Body of pancreas (tissue), 4 donors: ENCODE measurements around the gene DDX1. TPM values are rescaled to one million over a fixed set of nuclear protein-coding genes. Genes with fewer than 3 reads are reported as not detected.
A peak's percentile ranks its signal among the peaks of the same experiment; 100 is the strongest.

Source experiments
- ATAC-seq: fragments of 150-250 bp; one replicate; pipeline ENCODE4 v1.9.1; 2016
- DNase-seq, 4 donors: peaks; one replicate each; pipeline ENCODE4 v3.0.0-alpha.2; 2019
- H3K27ac ChIP-seq, 4 donors: fragments of 200-600 bp; sonication (generic); 1 replicate in 3 of 4; 2 replicates in 1 of 4; pipeline versions ENCODE4 v1.5.1 to v1.6.1; 2016 to 2019; ENCODE audit warnings: mild to moderate bottlenecking in 1 of 4, mixed read lengths in 1 of 4, moderate library complexity in 1 of 4
- H3K27me3 ChIP-seq, 2 donors: fragments of 200-600 bp; sonication (generic); one replicate each; pipeline ENCODE4 v1.6.0; 2016; ENCODE audit warnings: mild to moderate bottlenecking in 1 of 2
- H3K36me3 ChIP-seq, 2 donors: fragments of 200-600 bp; sonication (generic); replicated peaks in 1 of 2; 2 replicates each; pipeline ENCODE4 v1.5.1; 2016; ENCODE audit warnings: low read depth in 2 of 2; ENCODE audit not compliant: insufficient read depth in 1 of 2
- H3K4me1 ChIP-seq: fragments of 200-600 bp; sonication (generic); one replicate; pipeline ENCODE4 v1.6.0; 2016
- H3K4me3 ChIP-seq, 2 donors: fragments of 200-600 bp; sonication (generic); 1 replicate in 1 of 2; 2 replicates in 1 of 2; pipeline ENCODE4 v1.5.1; 2016 to 2019
- H3K9me3 ChIP-seq, 3 donors: fragments of 200-600 bp; sonication (generic); 1 replicate in 2 of 3; 2 replicates in 1 of 3; pipeline ENCODE4 v1.5.1; 2016
- CTCF ChIP-seq, 7 experiments: fragments of 450-650 bp in 4 of 7; fragments of 200-600 bp in 3 of 7; sonication (generic) in 3 of 7; IDR thresholded peaks; one replicate each; pipeline ENCODE4 v1.5.1; 2016 to 2019; ENCODE audit warnings: antibody characterized with exemption in 7 of 7
- POLR2A ChIP-seq, 3 donors: fragments of 450-650 bp; IDR thresholded peaks; one replicate each; pipeline ENCODE4 v1.6.1; 2016; ENCODE audit warnings: antibody characterized with exemption in 3 of 3, mild to moderate bottlenecking in 2 of 3
- whole genome bisulfite sequencing, 2 donors: methylation state at CpG; one replicate each; pipeline ENCODE4 v1.1.5; 2017; 5-methylcytosine and 5-hydroxymethylcytosine counted together
- intact Hi-C: fragments of 100-400 bp; cut with DNase I; formaldehyde crosslinking; loops from one replicate; pipeline ENCODE4 v1.15.1; 2023
- total RNA-seq, 2 donors: library from RNA; depleted of rRNA; stranded (reverse); fragments of >200 nt; gene quantifications; one replicate each; pipeline ENCODE4 v1.1.0, GENCODE V29; 2016

DDX1 gene
- total RNA-seq, 2 donors from 2014 or later: 35.3 to 61.3 TPM

GRCh38 chr2:15557887-15558311, 33.8 kb upstream of the DDX1 start:
- no peaks in the 10 kb centered on the region for H3K27me3 ChIP-seq
- peaks cover 28% of the 10 kb centered on the region for H3K4me1 ChIP-seq
- no peaks in the 10 kb centered on the region for H3K9me3 ChIP-seq
- no peak for TF ChIP-seq POLR2A (IDR thresholded peaks at IDR 0.05)
- TF ChIP-seq CTCF (IDR thresholded peaks at IDR 0.05): no peak
- no peaks in the 10 kb centered on the region for H3K36me3 ChIP-seq
- WGBS, 2 donors: 49 to 51% methylated on average over 5 of the region's 5 CpGs
- DNase-seq (no peak), ATAC-seq (no peak)
- intact Hi-C loops: no loop called here
- H3K27ac ChIP-seq: no peak overlapping the region
- no peak overlapping the region for H3K4me3 ChIP-seq

- Histone ChIP-seq H3K4me3 (no peak overlapping the region), H3K9me3 (no peaks in the 10 kb centered on the region), H3K27me3 (no peaks in the 10 kb centered on the region), H3K4me1 (peaks cover 28% of the 10 kb centered on the region), H3K27ac (no peak overlapping the region), H3K36me3 (no peaks in the 10 kb centered on the region)
- ATAC-seq: no peak
- DNase-seq: no peak
- no peak for TF ChIP-seq POLR2A (IDR thresholded peaks at IDR 0.05)
- no peak for TF ChIP-seq CTCF (IDR thresholded peaks at IDR 0.05)
- WGBS, 2 donors: 44% methylated on average over 6 of the region's 6 CpGs
- intact Hi-C loops: no loop called here
Observed at GRCh38 chr2:15559379-15560139, 32.1 kb upstream of the DDX1 start.

GRCh38 chr2:15560140-15560987, 31.3 kb upstream of the DDX1 start:
- H3K4me1 ChIP-seq: peaks cover 28% of the 10 kb centered on the region
- peak overlapping the region in 3 of 4 donors; percentile 80 to 84 (median 81) for H3K27ac ChIP-seq
- H3K36me3 ChIP-seq: no peaks in the 10 kb centered on the region
- intact Hi-C loops: no loop called here
- WGBS, 2 donors: 0 to 1% methylated on average over 30 to 32 of the region's 32 CpGs
- no peaks in the 10 kb centered on the region for H3K27me3 ChIP-seq
- ATAC-seq (peak; percentile 40), DNase-seq (peak in 3 of 4 donors; percentile 12 to 34 (median 15))
- H3K9me3 ChIP-seq: no peaks in the 10 kb centered on the region
- peak overlapping the region; percentile 73 to 89 for H3K4me3 ChIP-seq
- TF ChIP-seq CTCF (IDR thresholded peaks at IDR 0.05) (no peak), POLR2A (IDR thresholded peaks at IDR 0.05) (no peak)

GRCh38 chr2:15560988-15561573, 30.6 kb upstream of the DDX1 start, which contains the start of gene NBAS:
NBAS (minus strand) TSS chr2:15561334; CDS start chr2:15561304, 30 bp downstream.
- TF ChIP-seq CTCF (IDR thresholded peaks at IDR 0.05): peak in 1 of 7 experiments; percentile 6
- peak in 2 of 3 donors; percentile 54 to 59 for TF ChIP-seq POLR2A (IDR thresholded peaks at IDR 0.05)
- DNase-seq: peak; percentile 81 to 91 (median 84)
- H3K4me1 ChIP-seq: peaks cover 28% of the 10 kb centered on the region
- no peaks in the 10 kb centered on the region for H3K36me3 ChIP-seq
- peak within 1 kb of the TSS in 3 of 4 donors; percentile 80 to 84 (median 81) for H3K27ac ChIP-seq
- intact Hi-C loops: no loop called here
- no peaks in the 10 kb centered on the region for H3K9me3 ChIP-seq
- H3K4me3 ChIP-seq: peak within 1 kb of the TSS; percentile 73 to 89
- no peaks in the 10 kb centered on the region for H3K27me3 ChIP-seq
- WGBS, 2 donors: 0 to 1% methylated on average over 21 to 30 of the region's 30 CpGs
- ATAC-seq: peak; percentile 96
